Choroid plexus epithelial cell (primary cell): Measurements from ENCODE around the gene PYGL.

ENCODE experiments used
- DNase-seq: peaks from one replicate; pipeline ENCODE4 v3.0.0-alpha.2; 2010; ENCODE audit warnings: low read depth
- H3K4me3 ChIP-seq: 2 replicates; pipeline ENCODE4 v1.5.1; 2011; ENCODE audit warnings: low read depth, mild to moderate bottlenecking, control low read depth, low read length, moderate library complexity
- TF ChIP-seq, protein P1 (sequence below): conservative IDR thresholded peaks from 2 replicates; pipeline ENCODE4 v1.5.1; 2011; ENCODE audit warnings: low read depth, mild to moderate bottlenecking, control low read depth, inconsistent platforms, low read length, moderate library complexity

PYGL gene

GRCh38 chr14:50936016-50936340 lies 8.3 kb downstream of the PYGL start:
- TF ChIP-seq, protein P1, sequence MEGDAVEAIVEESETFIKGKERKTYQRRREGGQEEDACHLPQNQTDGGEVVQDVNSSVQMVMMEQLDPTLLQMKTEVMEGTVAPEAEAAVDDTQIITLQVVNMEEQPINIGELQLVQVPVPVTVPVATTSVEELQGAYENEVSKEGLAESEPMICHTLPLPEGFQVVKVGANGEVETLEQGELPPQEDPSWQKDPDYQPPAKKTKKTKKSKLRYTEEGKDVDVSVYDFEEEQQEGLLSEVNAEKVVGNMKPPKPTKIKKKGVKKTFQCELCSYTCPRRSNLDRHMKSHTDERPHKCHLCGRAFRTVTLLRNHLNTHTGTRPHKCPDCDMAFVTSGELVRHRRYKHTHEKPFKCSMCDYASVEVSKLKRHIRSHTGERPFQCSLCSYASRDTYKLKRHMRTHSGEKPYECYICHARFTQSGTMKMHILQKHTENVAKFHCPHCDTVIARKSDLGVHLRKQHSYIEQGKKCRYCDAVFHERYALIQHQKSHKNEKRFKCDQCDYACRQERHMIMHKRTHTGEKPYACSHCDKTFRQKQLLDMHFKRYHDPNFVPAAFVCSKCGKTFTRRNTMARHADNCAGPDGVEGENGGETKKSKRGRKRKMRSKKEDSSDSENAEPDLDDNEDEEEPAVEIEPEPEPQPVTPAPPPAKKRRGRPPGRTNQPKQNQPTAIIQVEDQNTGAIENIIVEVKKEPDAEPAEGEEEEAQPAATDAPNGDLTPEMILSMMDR = no peak
- no peak overlapping the region for H3K4me3 ChIP-seq
- no peak for DNase-seq

DNA sequence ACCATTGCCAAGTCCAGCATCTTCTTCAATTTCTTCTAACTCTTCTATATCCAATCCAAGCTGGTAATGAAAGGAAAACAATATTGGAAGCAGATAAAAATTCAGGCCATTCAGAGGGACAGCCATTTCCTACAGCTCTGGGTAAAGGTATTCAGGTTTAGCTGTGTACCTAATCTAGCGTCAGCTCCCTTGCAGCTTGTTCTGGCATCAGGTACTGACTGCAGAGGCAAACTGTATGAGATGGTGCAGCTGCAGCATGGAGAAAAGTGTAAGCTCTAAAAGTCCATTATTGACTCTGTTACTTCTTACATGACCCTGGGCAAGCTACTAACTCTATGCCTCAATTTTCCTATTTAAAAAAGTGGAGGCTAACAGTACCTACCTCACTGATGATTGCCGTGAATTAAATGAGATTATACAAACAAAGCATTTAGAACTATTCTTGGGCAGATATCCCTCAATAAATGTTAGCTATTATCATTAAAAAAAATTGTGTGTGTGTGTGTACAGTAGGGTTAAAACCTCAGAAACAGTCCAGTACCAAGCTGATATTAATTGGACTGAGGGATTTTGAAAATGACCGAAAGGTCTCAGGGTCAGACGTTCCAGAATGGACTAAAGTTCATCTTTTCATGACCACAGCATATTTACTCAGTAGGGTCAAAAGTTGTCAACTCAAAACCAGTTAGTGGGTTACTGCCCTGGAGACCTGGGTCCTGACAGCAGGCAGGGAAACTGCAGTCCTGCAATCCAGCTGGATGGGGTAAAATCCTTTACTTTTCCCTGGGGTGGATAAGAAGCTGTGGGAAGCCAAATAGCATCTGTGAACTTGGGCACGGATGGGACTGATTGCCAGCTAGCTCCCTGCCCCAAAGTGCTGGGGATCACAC lies 8.9 kb downstream of the PYGL start:
- no peak for DNase-seq
- TF ChIP-seq, protein P1 = no peak
- no peak overlapping the region for H3K4me3 ChIP-seq

DNA sequence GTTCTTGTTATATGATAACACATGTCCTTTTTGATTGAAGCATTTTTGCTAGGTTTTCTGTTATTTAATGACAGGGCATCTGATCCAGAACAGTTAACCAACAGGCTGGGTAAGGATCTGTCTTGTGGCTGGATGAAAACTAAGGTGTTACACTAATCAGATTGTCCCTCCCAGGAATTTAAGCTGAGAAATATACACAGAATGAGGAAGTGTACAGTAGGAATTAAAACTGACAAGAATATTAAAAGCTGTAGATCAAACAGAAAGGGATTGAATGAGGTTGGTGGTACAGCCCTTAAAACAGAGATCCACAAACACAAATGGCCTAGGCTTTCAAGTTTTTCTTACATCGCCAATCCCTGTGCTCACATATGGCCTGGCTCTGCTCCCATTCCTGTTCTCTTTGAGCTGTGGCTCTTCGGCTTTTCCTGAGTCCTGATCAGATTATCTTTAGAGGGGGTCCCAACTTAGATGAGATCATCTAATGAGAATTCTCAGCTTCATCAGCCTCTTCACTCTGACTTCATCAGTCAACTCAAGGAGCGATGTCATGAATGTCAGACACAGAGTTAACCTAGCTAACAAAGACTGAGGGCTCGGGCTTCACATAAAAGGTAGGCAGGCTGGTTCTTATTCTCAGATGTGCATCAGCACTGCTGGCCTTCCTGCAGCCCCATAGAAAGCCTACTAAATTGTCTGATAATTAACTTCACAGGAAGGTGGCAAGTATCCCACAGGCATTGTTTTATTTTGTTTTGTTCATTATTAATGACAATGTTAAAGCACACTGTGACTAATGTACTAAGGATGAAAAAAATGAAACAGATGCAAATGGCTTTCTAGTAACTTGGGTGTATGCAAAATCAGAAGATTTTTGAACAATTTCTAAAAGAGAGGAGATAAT lies 11.4 kb downstream of the PYGL start:
- DNase-seq = no peak
- no peak overlapping the region for H3K4me3 ChIP-seq
- TF ChIP-seq, protein P1 = no peak

GRCh38 chr14:50932156-50932555 lies 12.1 kb downstream of the PYGL start:
- H3K4me3 ChIP-seq = no peak overlapping the region
- DNase-seq = no peak
- TF ChIP-seq, protein P1 = no peak

- H3K4me3 ChIP-seq = no peak overlapping the region
- DNase-seq = no peak
- TF ChIP-seq, protein P1 = no peak
These were observed 12.7 kb downstream of the PYGL start for GRCh38 chr14:50931559-50931958.

GRCh38 chr14:50929506-50929905 lies 14.8 kb downstream of the PYGL start:
- no peak overlapping the region for H3K4me3 ChIP-seq
- DNase-seq = no peak
- TF ChIP-seq, protein P1 = no peak
